Caco-2 (cell line): ENCODE results near the gene BTBD9. TPM values are rescaled to one million over a fixed set of nuclear protein-coding genes. Genes with fewer than 3 reads are reported as not detected.
"Not testable (repeated sequence)": the region's sequence is repeated elsewhere in the genome, so short reads cannot be mapped to it uniquely, and the experiment has no call there.

Experiments
- BruUV-seq: library from RNA; stranded (reverse); fragments of 400-500 nt; replicated peaks from 2 replicates; lab custom pipeline; 2021; lab: Mats Ljungman, UMichigan
- CTCF ChIA-PET: fragments of 300-600 bp; sonication (Branson Sonifier 250); formaldehyde crosslinking; loops from one replicate; lab custom pipeline; 2022; ENCODE audit warnings: antibody characterized with exemption; lab: Charles Lee
- POLR2A ChIA-PET: fragments of 300-600 bp; sonication (Branson Sonifier 250); formaldehyde crosslinking; loops from one replicate; lab custom pipeline; 2022; ENCODE audit warnings: antibody characterized with exemption; lab: Charles Lee
- DNase-seq, 2 experiments: peaks; one replicate each; pipeline versions ENCODE4 v3.0.0 to v3.0.0-alpha.2; 2020 to 2022
- H3K27me3 ChIP-seq: replicated peaks from 2 replicates; pipeline ENCODE4 v1.6.0; 2011; ENCODE audit warnings: low read length; ENCODE audit not compliant: control insufficient read depth, insufficient read depth
- H3K36me3 ChIP-seq: 2 replicates; pipeline ENCODE4 v1.5.1; 2011; ENCODE audit warnings: low read length; ENCODE audit not compliant: control insufficient read depth, insufficient read depth
- H3K4me1 ChIP-seq: fragments of 250-450 bp; sonication (Bioruptor Pico); 2 replicates; pipeline ENCODE4 v1.5.1; 2020; ENCODE audit warnings: mild to moderate bottlenecking
- H3K4me3 ChIP-seq: 2 replicates; pipeline ENCODE4 v1.5.1; 2011; ENCODE audit warnings: low read depth, mild to moderate bottlenecking, control low read depth, low read length
- H3K9me3 ChIP-seq: fragments of 250-450 bp; sonication (Bioruptor Pico); 2 replicates; pipeline ENCODE4 v1.5.1; 2020; ENCODE audit warnings: mild to moderate bottlenecking, moderate library complexity
- H3K27ac Mint-ChIP-seq: one replicate; pipeline ENCODE4 v1.8.0; 2022; ENCODE audit warnings: mixed read lengths; ENCODE audit not compliant: unreplicated experiment
- H3K27me3 Mint-ChIP-seq: one replicate; pipeline ENCODE4 v1.8.0; 2022; ENCODE audit warnings: mixed read lengths; ENCODE audit not compliant: insufficient read depth, unreplicated experiment
- H3K36me3 Mint-ChIP-seq: one replicate; pipeline ENCODE4 v1.8.0; 2022; ENCODE audit warnings: mild to moderate bottlenecking, mixed read lengths; ENCODE audit not compliant: insufficient read depth, unreplicated experiment
- H3K4me1 Mint-ChIP-seq: one replicate; pipeline ENCODE4 v1.8.0; 2022; ENCODE audit warnings: low read depth, mixed read lengths; ENCODE audit not compliant: unreplicated experiment
- H3K4me3 Mint-ChIP-seq: one replicate; pipeline ENCODE4 v1.8.0; 2022; ENCODE audit warnings: mild to moderate bottlenecking, moderate library complexity, mixed read lengths; ENCODE audit not compliant: unreplicated experiment
- H3K9me3 Mint-ChIP-seq: one replicate; pipeline ENCODE4 v1.8.0; 2022; ENCODE audit warnings: mixed read lengths; ENCODE audit not compliant: unreplicated experiment
- intact Hi-C: fragments of 100-400 bp; cut with micrococcal nuclease; formaldehyde crosslinking; loops from one replicate; pipeline ENCODE4 v1.10.0; 2022; ENCODE audit not compliant: unreplicated experiment
- total RNA-seq: library from RNA; stranded (reverse); gene quantifications from 2 replicates; pipeline ENCODE4 v1.2.3, GENCODE V29; 2022
- TF ChIP-seq, protein P1 (sequence below), 2 experiments: fragments of 200-600 bp in 1 of 2; IDR thresholded peaks; 1 replicate in 1 of 2; 2 replicates in 1 of 2; pipeline versions ENCODE4 v1.5.1 to v1.8.0; 2011 to 2022; ENCODE audit warnings: antibody characterized with exemption in 1 of 2, control low read depth in 1 of 2, inconsistent platforms in 1 of 2, low read depth in 1 of 2, low read length in 1 of 2, mild to moderate bottlenecking in 1 of 2, moderate library complexity in 1 of 2; ENCODE audit not compliant: insufficient read depth in 1 of 2, severe bottlenecking in 1 of 2, unreplicated experiment in 1 of 2

The BTBD9 gene
- total RNA-seq, 1 experiment from 2014 or later, result 19.6 TPM

DNA sequence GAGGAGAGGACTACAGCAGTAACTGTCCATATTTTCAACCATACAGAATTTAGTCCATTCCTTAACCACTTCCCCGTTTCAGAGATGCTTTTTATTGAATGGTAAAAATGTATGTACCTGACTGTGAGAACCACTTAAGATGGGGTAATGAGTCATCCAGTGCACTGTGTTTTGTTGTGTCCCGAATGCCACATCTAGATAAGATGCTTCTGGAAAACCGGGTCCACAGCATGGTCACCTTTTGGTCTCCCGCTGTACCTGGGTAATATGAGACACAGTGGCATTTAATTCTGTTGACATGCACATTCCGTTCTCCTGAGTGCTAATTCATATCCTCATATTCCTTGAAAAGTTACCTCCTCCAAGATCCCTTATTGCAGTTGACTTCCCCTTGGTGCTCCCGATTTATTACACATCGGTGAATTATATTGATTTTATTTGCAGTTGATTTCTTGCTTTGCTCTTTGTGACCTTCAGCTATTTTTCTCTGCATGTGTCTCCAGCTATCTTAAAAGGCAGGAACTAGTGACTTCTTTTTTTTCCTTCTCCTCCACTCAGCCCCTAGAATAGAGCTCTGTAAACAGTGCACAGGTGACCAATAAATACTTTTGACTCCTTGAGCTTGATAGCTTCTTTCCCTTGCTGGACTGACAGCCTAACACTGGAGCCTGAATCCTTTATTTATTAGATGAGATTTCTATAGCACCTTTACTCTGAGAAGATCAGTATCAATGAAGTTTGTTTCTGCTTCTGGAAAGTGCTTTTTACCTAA, 505.6 kb downstream of the BTBD9 start:
- Mint-ChIP-seq H3K4me3 (no peak overlapping the region), H3K9me3 (no peaks in the 10 kb centered on the region), H3K36me3 (peaks cover 30% of the 10 kb centered on the region), H3K4me1 (peaks cover 27% of the 10 kb centered on the region), H3K27ac (no peak overlapping the region), H3K27me3 (no peaks in the 10 kb centered on the region)
- no TSS peak for BruUV-seq
- Histone ChIP-seq H3K27me3 (no peaks in the 10 kb centered on the region), H3K4me3 (no peak overlapping the region), H3K36me3 (peaks cover 1% of the 10 kb centered on the region; the same call in 1 of the 2 replicates), H3K4me1 (peaks cover 6% of the 10 kb centered on the region; the same call in 1 of the 2 replicates), H3K9me3 (no peaks in the 10 kb centered on the region)
- TF ChIP-seq, protein P1, sequence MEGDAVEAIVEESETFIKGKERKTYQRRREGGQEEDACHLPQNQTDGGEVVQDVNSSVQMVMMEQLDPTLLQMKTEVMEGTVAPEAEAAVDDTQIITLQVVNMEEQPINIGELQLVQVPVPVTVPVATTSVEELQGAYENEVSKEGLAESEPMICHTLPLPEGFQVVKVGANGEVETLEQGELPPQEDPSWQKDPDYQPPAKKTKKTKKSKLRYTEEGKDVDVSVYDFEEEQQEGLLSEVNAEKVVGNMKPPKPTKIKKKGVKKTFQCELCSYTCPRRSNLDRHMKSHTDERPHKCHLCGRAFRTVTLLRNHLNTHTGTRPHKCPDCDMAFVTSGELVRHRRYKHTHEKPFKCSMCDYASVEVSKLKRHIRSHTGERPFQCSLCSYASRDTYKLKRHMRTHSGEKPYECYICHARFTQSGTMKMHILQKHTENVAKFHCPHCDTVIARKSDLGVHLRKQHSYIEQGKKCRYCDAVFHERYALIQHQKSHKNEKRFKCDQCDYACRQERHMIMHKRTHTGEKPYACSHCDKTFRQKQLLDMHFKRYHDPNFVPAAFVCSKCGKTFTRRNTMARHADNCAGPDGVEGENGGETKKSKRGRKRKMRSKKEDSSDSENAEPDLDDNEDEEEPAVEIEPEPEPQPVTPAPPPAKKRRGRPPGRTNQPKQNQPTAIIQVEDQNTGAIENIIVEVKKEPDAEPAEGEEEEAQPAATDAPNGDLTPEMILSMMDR (IDR thresholded peaks at IDR 0.05; ENCODE audit: insufficient read depth in 1 of 2, low read depth in 1 of 2, low read length in 1 of 2, severe bottlenecking in 1 of 2, unreplicated experiment in 1 of 2), result no peak
- ChIA-PET CTCF (no interaction called here), POLR2A (no interaction called here)
- no peak for DNase-seq
- intact Hi-C loops, result no loop called here

DNA sequence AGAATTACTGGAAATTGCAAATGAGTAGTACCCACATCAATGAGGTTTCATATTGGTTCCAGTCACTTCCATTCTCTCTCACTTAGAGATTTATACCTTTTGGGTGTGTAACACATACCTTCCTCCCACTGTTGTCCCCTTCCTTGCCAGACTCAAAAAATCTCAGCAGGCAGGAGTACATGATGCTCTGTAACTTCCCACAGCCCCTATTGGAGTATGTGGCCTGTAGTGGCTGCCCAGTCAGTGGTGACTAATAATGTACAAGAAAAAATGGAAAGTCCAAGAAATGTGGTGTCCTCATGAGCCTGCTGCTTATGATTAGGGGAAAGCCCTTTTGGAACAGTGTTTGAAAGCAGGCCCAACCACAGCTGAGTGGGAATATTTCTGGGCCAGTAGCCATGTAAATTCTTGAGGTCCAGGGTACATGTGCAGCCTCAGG, 508.2 kb downstream of the BTBD9 start:
- Histone ChIP-seq H3K27me3 (no peaks in the 10 kb centered on the region), H3K9me3 (no peaks in the 10 kb centered on the region), H3K36me3 (peaks cover 1% of the 10 kb centered on the region; the same call in 1 of the 2 replicates), H3K4me3 (no peak overlapping the region), H3K4me1 (peaks cover 6% of the 10 kb centered on the region; the same call in 1 of the 2 replicates)
- ChIA-PET CTCF (no interaction called here), POLR2A (no interaction called here)
- Mint-ChIP-seq H3K36me3 (peaks cover 21% of the 10 kb centered on the region), H3K27me3 (no peaks in the 10 kb centered on the region), H3K4me1 (peaks cover 11% of the 10 kb centered on the region), H3K27ac (no peak overlapping the region), H3K9me3 (peaks cover 3% of the 10 kb centered on the region), H3K4me3 (no peak overlapping the region)
- TF ChIP-seq, protein P1 (IDR thresholded peaks at IDR 0.05; ENCODE audit: insufficient read depth in 1 of 2, low read depth in 1 of 2, low read length in 1 of 2, severe bottlenecking in 1 of 2, unreplicated experiment in 1 of 2), result no peak
- intact Hi-C loops, result no loop called here
- no peak for DNase-seq
- BruUV-seq, result no TSS peak

DNA sequence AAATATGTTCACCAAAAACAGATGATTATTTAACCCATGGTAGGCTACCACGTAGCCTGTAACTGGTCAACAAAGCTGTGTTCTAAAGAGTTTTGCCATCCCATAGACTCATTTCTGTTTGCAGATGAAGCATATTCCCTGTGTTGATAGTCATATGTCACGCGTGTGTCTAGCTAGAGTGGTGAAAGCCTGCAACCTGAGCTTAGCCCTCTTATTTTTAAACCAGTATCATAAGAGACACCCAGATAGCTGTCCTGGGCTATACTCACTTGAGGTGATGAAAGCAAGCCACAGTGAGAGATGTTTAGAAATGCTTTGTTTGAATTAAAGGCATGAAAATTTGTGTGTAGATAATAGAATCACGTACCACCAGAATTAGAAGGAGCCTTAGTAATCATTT, 512.4 kb downstream of the BTBD9 start:
- Histone ChIP-seq H3K9me3 (no peaks in the 10 kb centered on the region), H3K4me3 (no peak overlapping the region), H3K36me3 (peaks cover 1% of the 10 kb centered on the region; the same call in 1 of the 2 replicates), H3K27me3 (no peaks in the 10 kb centered on the region), H3K4me1 (no peaks in the 10 kb centered on the region)
- ChIA-PET POLR2A (no interaction called here), CTCF (no interaction called here)
- Mint-ChIP-seq H3K27ac (no peak overlapping the region), H3K36me3 (peaks cover 7% of the 10 kb centered on the region), H3K9me3 (peaks cover 9% of the 10 kb centered on the region), H3K4me3 (no peak overlapping the region), H3K4me1 (no peaks in the 10 kb centered on the region), H3K27me3 (no peaks in the 10 kb centered on the region)
- no TSS peak for BruUV-seq
- intact Hi-C loops, result no loop called here
- no peak for DNase-seq
- TF ChIP-seq, protein P1 (IDR thresholded peaks at IDR 0.05; ENCODE audit: insufficient read depth in 1 of 2, low read depth in 1 of 2, low read length in 1 of 2, severe bottlenecking in 1 of 2, unreplicated experiment in 1 of 2), result no peak

DNA sequence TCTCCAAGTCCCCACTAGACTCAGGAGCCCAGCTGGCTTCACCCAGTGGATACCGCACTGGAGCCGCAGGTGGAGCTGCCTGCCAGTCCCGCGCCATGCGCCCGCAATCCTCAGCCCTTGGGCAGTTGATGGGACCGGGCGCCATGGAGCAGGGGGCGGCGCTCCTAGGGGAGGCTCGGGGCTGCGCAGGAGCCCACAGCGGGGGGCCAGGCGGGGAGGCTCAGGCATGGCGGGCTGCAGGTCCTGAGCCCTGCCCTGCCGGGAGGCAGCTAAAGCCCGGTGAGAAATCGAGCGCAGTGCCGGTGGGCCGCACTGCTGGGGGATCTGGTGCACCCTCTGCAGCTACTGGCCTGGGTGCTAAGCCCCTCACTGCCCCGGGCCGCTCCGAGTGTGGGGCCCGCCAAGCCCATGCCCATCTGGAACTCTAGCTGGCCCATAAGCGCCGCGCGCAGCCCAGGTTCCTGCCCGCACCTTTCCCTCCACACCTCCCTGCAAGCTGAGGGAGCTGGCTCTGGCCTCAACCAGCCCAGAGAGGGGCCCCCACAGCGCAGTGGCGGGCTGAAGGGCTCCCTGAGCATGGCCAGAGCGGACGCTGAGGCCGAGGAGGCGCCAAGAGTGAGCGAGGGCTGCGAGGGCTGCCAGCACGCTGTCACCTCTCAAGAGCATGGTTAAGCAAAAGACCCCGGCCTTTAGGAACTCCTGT, 515.4 kb downstream of the BTBD9 start:
- POLR2A ChIA-PET, H3K4me3 Mint-ChIP-seq, H3K27ac Mint-ChIP-seq, H3K4me1 Mint-ChIP-seq, BruUV-seq, H3K27me3 Mint-ChIP-seq, CTCF ChIA-PET, DNase-seq, H3K4me1 ChIP-seq, H3K4me3 ChIP-seq, H3K9me3 ChIP-seq, intact Hi-C loops, H3K9me3 Mint-ChIP-seq, H3K27me3 ChIP-seq, H3K36me3 ChIP-seq: not testable (repeated sequence)
- H3K36me3 Mint-ChIP-seq, result peaks cover 24% of the 10 kb centered on the region
